ENCODE data around the gene AFAP1. TPM values are rescaled to one million over a fixed set of nuclear protein-coding genes. Genes with fewer than 3 reads are reported as not detected.

AFAP1 gene
- total RNA-seq, 4 donors from 2014 or later: 8.3 to 27.1 (median 11.1) TPM

DNA sequence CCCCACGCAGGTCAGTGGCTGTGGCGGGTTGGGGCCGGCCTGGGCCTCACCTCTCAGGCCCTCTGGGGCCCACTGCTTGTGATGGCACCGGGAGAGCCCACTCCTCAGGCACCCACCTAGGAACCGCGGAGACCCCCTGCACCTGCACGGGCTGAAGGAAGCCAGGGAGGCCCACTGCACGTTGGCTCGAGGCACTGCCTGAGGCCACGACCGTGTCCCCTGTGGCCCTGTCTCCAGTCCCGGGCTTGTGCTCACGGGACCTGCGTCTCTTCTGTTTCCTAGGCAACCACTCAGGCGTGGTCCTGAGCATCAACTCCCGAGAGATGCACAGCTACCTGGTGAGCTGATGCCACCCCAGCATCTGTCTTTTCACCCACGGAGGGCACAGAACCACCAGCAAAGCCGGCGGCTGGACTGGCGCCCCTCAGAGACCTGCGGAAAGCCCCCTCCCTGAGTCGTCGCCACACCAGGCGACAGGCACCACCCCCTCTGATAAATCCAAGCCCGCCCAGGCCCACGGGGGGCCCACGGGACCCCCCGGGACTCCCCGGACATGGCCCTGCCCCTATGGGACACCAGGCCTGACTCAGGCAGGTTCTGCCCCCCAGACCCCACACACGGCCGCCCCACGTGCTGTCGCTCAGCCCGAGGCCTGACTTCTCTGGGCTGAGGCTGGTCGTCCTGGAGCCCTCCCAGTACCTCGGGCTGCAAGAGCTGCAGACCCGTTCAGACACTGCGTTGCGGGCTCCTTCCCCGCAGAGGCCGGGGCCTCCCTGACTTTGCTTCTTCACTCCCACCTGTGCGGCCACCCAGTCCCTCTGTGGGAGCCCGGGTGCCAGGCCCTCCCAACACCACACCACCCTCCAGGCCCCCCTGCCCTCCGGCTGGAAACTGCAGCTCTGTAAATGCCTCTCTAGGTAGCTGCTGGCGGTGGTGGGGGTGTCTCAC lies 199.5 kb downstream of the AFAP1 start:
- Histone ChIP-seq H3K4me3 (no peak overlapping the region), H3K36me3 (no peaks in the 10 kb centered on the region), H3K4me1 (no peaks in the 10 kb centered on the region), H3K9me3 (no peaks in the 10 kb centered on the region), H3K27ac (no peak overlapping the region), H3K27me3 (no peaks in the 10 kb centered on the region)
- 95% methylated on average over 14 of the region's 45 CpGs for WGBS
- DNase-seq (ENCODE audit: low spot score in 2 of 2): no peak
- TF ChIP-seq, protein P1, sequence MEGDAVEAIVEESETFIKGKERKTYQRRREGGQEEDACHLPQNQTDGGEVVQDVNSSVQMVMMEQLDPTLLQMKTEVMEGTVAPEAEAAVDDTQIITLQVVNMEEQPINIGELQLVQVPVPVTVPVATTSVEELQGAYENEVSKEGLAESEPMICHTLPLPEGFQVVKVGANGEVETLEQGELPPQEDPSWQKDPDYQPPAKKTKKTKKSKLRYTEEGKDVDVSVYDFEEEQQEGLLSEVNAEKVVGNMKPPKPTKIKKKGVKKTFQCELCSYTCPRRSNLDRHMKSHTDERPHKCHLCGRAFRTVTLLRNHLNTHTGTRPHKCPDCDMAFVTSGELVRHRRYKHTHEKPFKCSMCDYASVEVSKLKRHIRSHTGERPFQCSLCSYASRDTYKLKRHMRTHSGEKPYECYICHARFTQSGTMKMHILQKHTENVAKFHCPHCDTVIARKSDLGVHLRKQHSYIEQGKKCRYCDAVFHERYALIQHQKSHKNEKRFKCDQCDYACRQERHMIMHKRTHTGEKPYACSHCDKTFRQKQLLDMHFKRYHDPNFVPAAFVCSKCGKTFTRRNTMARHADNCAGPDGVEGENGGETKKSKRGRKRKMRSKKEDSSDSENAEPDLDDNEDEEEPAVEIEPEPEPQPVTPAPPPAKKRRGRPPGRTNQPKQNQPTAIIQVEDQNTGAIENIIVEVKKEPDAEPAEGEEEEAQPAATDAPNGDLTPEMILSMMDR (IDR thresholded peaks at IDR 0.05): no peak
- TF ChIP-seq POLR2A (IDR thresholded peaks at IDR 0.05) (no peak), EP300 (IDR thresholded peaks at IDR 0.05) (no peak), POLR2AphosphoS5 (IDR thresholded peaks at IDR 0.05) (no peak)

DNA sequence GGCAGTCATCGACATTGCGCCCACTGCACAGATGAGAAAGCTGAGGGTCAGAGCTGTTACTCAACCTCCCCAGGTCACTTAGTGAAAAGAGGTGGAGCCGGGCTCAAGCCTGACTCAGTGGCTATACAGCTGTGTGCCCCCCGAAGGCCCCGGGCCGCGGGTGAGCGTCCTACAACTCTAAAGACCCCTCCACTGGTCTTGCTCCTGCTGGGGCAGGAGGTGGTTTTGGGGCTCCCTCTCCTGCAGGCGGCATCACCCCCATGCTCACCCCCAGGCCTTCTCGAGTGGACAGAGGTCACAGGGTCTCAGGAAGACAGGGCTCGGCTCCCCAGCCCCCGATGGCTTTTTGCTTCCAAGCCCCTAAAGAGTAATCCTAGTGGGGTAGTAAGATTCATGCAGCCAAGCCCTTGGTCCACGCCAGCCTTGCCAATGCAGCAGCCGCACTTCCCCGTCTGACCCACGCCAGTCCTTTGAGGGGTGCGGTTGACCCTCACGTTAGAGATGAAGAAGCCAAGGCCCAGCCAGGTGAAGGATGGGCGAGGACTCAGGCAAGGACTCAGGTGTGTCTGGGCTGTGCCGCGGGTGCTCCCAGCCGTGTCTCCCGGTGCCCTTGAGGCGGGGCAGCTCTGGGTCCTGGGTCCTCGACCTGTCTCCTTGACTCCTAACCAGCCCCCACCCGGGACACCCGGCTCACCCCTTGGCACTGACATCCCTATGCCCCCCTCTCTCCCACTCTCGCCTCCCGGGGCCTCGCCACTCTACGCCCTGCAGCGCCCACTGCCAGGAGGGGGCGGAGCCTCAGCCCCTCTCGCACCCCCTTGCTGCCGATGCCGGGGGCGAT lies 200.4 kb downstream of the AFAP1 start:
- no peak for DNase-seq (ENCODE audit: low spot score in 2 of 2)
- H3K36me3 ChIP-seq: no peaks in the 10 kb centered on the region
- TF ChIP-seq POLR2A (IDR thresholded peaks at IDR 0.05): no peak
- TF ChIP-seq EP300 (IDR thresholded peaks at IDR 0.05): no peak
- TF ChIP-seq POLR2AphosphoS5 (IDR thresholded peaks at IDR 0.05): no peak
- TF ChIP-seq, protein P1 (IDR thresholded peaks at IDR 0.05): no peak
- H3K4me3 ChIP-seq: no peak overlapping the region
- H3K9me3 ChIP-seq: no peaks in the 10 kb centered on the region
- H3K4me1 ChIP-seq: no peaks in the 10 kb centered on the region
- no peaks in the 10 kb centered on the region for H3K27me3 ChIP-seq
- WGBS: 94% methylated on average over 12 of the region's 37 CpGs
- no peak overlapping the region for H3K27ac ChIP-seq

DNA sequence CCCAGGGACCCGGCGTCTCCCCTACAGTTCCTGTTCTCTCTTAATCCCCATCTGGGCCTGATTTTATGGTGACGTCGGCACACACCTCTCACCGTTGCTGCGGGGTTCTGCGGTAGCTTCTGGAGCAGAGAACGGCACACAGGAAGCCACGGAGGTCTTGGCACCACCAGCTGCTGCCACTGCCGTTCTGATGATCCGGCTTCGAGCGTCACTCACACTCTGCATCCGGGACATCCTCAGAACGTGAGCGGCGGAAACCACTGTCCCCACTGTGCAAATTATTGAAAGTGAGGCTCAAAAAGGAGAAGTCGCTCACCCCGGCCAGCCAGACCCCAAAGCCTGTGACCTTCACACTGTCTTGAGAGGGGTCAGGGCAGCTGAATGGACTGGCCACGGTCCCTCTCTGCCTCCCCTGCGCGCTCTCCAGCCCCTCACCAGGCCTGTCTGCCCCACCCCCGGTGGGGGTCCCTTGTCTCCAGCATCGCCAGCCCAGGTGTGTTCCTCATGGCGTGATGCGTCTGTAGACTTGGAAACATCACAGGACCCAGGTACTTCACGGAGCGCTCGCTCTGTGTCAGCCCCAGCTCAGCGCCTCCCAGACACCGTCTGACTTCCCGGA lies 201.1 kb downstream of the AFAP1 start:
- H3K4me1 ChIP-seq: no peaks in the 10 kb centered on the region
- TF ChIP-seq, protein P1 (IDR thresholded peaks at IDR 0.05): no peak
- no peak for TF ChIP-seq EP300 (IDR thresholded peaks at IDR 0.05)
- no peak for TF ChIP-seq POLR2AphosphoS5 (IDR thresholded peaks at IDR 0.05)
- H3K36me3 ChIP-seq: no peaks in the 10 kb centered on the region
- no peak for DNase-seq (ENCODE audit: low spot score in 2 of 2)
- no peaks in the 10 kb centered on the region for H3K9me3 ChIP-seq
- no peak overlapping the region for H3K27ac ChIP-seq
- no peaks in the 10 kb centered on the region for H3K27me3 ChIP-seq
- H3K4me3 ChIP-seq: no peak overlapping the region
- WGBS: 93% methylated on average over 24 of the region's 32 CpGs

DNA sequence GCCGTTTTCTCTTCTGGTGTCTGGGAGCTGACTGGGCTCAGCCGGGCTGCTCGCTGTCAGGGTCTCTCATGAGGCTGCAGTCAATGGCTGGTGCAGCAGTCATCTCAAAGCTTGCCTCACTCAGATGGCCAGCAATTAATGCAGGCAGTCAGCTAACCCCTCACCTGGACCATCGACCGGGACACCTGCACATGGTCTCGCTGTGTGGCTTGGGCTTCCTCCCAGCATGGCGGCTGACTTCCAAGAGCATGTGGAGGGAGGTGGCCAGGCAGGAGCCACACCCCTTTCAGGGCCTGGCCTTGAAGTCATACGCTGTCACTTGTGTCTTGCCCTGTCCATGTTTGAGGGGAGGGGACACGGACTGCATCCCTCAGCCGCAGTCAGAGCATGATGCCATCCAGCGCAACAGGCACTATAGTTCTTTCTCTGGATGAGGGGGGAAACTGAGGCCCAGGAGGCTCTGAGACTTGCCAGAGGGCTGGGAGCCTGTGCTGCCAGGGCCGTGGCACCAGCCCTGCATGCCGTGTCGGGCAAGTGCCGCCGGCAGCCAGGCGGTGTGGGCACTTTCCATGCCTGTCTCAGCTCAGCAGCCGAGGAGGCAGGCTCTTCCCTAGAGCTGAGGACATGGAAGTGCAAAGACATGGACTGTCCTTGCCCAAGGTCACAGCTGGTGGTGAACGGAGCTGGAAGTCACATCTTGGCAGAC lies 201.8 kb downstream of the AFAP1 start:
- DNase-seq (ENCODE audit: low spot score in 2 of 2): no peak
- 97% methylated on average over 7 of the region's 19 CpGs for WGBS
- TF ChIP-seq POLR2A (IDR thresholded peaks at IDR 0.05) (no peak), POLR2AphosphoS5 (IDR thresholded peaks at IDR 0.05) (no peak), EP300 (IDR thresholded peaks at IDR 0.05) (no peak)
- TF ChIP-seq, protein P1 (IDR thresholded peaks at IDR 0.05): no peak
- H3K27me3 ChIP-seq: no peaks in the 10 kb centered on the region
- no peaks in the 10 kb centered on the region for H3K4me1 ChIP-seq
- no peak overlapping the region for H3K27ac ChIP-seq
- H3K4me3 ChIP-seq: no peak overlapping the region
- H3K9me3 ChIP-seq: no peaks in the 10 kb centered on the region
- no peaks in the 10 kb centered on the region for H3K36me3 ChIP-seq
